ENCODE results near the gene MRPS23. TPM values are rescaled to one million over a fixed set of nuclear protein-coding genes. Genes with fewer than 3 reads are reported as not detected.
"Not testable (repeated sequence)": the region's sequence is repeated elsewhere in the genome, so short reads cannot be mapped to it uniquely, and the experiment has no call there.

Gene MRPS23
- total RNA-seq, 2 donors from 2014 or later: 55.3 to 65.0 TPM

DNA sequence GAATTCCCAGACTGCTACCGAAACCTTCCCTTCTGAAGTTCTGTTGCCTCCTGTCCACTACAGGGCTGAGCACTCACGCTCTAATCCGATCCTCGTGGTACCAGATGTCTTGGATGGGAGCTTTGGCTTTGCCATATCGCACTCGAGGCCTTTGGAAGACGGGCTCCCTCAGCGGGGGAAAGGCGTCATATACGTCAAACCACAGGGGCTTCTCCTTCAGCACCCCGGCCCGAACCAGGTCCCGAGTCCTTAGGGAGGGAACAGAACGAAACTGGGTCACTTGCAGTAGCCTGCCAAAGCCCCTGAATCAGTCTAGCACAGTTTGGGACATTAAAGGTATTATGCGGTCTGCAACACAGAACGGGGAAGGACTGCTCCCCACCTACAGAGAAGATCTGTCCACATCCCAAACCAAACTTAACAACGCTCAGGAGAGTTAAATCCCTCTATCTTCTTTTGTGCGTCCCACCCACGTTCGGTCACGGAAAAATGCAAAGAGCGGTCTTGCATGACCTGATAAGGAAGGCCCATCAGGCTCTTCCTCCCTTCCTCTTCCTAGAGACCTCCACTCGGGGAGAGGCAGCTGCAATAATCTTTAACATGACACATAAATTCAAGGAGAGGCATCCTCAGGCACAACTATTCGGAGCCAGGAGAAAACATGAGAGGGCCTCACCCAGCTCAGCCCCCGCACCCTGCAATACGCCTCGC lies 526 bp downstream of the MRPS23 start:
- no peaks in the 10 kb centered on the region for H3K27me3 Mint-ChIP-seq
- no peak for DNase-seq (ENCODE audit: low spot score)
- peaks cover 28 to 33% of the 10 kb centered on the region in 2 donors for H3K4me1 Mint-ChIP-seq (ENCODE audit: low read depth in 2 of 2)
- peak overlapping the region; percentile 95 to 100 for H3K27ac Mint-ChIP-seq
- peaks cover 14% of the 10 kb centered on the region for H3K36me3 Mint-ChIP-seq
- no peaks in the 10 kb centered on the region for H3K9me3 Mint-ChIP-seq
- no peak for ATAC-seq
- H3K4me3 Mint-ChIP-seq: peak overlapping the region; percentile 97

GRCh38 chr17:57846056-57846945 lies 3.5 kb downstream of the MRPS23 start:
- Mint-ChIP-seq H3K4me1 (ENCODE audit: low read depth in 2 of 2) (peaks cover 27 to 33% of the 10 kb centered on the region in 2 donors), H3K36me3 (peaks cover 14% of the 10 kb centered on the region)
- not testable (repeated sequence) for DNase-seq (ENCODE audit: low spot score); H3K27me3 Mint-ChIP-seq; H3K4me3 Mint-ChIP-seq; H3K27ac Mint-ChIP-seq; H3K9me3 Mint-ChIP-seq; ATAC-seq

GRCh38 chr17:57842280-57842679 lies 7.6 kb downstream of the MRPS23 start:
- Mint-ChIP-seq H3K9me3 (no peaks in the 10 kb centered on the region), H3K27me3 (no peaks in the 10 kb centered on the region), H3K27ac (peak overlapping the region in 1 of 2 donors; percentile 23), H3K4me3 (no peak overlapping the region), H3K4me1 (ENCODE audit: low read depth in 2 of 2) (peaks cover 4 to 7% of the 10 kb centered on the region in 2 donors), H3K36me3 (peaks cover 10% of the 10 kb centered on the region)
- DNase-seq (ENCODE audit: low spot score): no peak
- no peak for ATAC-seq

GRCh38 chr17:57839571-57839923 lies 10.3 kb downstream of the MRPS23 start:
- peaks cover 9% of the 10 kb centered on the region for H3K36me3 Mint-ChIP-seq
- H3K4me3 Mint-ChIP-seq: no peak overlapping the region
- H3K4me1 Mint-ChIP-seq (ENCODE audit: low read depth in 2 of 2): peaks cover 0 to 4% of the 10 kb centered on the region in 2 donors
- no peaks in the 10 kb centered on the region for H3K27me3 Mint-ChIP-seq
- DNase-seq (ENCODE audit: low spot score) (no peak), ATAC-seq (no peak)
- H3K9me3 Mint-ChIP-seq: no peaks in the 10 kb centered on the region
- no peak overlapping the region for H3K27ac Mint-ChIP-seq

GRCh38 chr17:57838857-57839570 lies 10.8 kb downstream of the MRPS23 start:
- Mint-ChIP-seq H3K27me3 (no peaks in the 10 kb centered on the region), H3K4me1 (ENCODE audit: low read depth in 2 of 2) (peaks cover 0 to 8% of the 10 kb centered on the region in 2 donors), H3K9me3 (no peaks in the 10 kb centered on the region), H3K27ac (no peak overlapping the region), H3K36me3 (peaks cover 9% of the 10 kb centered on the region), H3K4me3 (no peak overlapping the region)
- DNase-seq (ENCODE audit: low spot score) (no peak), ATAC-seq (no peak)

- DNase-seq (ENCODE audit: low spot score) (no peak), ATAC-seq (no peak)
- no peaks in the 10 kb centered on the region for H3K9me3 Mint-ChIP-seq
- H3K36me3 Mint-ChIP-seq: peaks cover 9% of the 10 kb centered on the region
- H3K4me3 Mint-ChIP-seq: no peak overlapping the region
- peaks cover 0 to 8% of the 10 kb centered on the region in 2 donors for H3K4me1 Mint-ChIP-seq (ENCODE audit: low read depth in 2 of 2)
- H3K27me3 Mint-ChIP-seq: no peaks in the 10 kb centered on the region
- H3K27ac Mint-ChIP-seq: no peak overlapping the region
Measured at GRCh38 chr17:57838453-57838852, 11.4 kb downstream of the MRPS23 start.

DNA sequence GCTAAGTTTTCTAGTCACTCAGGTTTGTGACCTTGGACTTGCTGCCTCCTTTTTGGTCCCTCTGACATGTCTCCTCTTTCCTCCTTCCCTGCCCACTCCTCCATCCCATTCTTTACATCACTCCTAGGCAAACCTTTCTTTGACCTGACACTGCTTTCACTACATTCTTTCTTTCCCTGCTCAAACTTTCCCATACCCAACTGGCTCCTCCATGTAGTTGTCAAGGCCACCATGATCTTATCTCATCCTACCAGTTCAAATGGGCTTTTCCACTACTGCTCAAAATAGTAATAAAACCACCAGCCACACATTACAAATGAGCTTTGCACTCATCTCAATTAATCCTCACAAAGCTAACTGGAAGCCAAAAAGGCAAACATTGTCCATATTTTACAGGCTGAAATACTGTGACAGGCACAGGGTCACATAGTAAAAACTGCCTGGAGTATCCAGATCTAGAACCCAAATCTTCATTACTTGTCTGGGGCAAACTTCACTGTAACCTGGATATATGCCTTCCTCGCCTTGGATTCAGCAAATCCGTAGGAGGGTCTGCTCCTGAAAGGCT lies 14.4 kb downstream of the MRPS23 start:
- DNase-seq (ENCODE audit: low spot score): no peak
- Mint-ChIP-seq H3K27me3 (no peaks in the 10 kb centered on the region), H3K4me3 (no peak overlapping the region), H3K4me1 (ENCODE audit: low read depth in 2 of 2) (peaks cover 0 to 4% of the 10 kb centered on the region in 2 donors), H3K27ac (peak overlapping the region in 1 of 2 donors; percentile 1), H3K9me3 (no peaks in the 10 kb centered on the region), H3K36me3 (peaks cover 5% of the 10 kb centered on the region)
- no peak for ATAC-seq

DNA sequence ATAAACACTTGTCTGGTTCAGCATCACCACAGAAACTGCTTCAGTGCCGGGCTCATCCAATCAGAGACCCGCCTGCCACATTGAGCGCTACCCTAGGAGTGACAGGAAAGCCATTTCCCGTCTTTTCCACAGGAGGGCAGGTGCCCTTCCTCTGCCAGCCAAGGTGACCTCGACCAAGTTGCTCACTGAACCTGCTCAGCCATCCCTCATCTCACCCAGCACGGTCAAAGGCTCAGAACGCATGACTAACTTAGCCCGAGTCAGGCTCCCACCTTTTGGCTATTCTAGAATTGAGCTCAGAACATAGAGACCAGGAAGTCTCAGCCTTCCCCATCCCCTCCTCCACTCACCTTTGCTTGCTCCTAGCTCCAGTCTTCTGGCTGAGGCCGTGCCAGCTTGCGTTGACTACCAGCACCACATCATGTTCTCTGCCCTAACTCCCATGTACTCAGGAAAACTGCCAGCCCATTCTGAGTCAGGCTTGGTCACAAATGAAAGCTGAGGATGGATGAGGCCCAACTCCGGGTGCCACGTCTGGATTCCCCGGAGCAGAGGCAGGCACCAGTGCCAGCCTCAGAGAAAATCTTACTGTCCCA lies 15.6 kb downstream of the MRPS23 start:
- Mint-ChIP-seq H3K4me1 (ENCODE audit: low read depth in 2 of 2) (peaks cover 0 to 4% of the 10 kb centered on the region in 2 donors), H3K36me3 (peaks cover 5% of the 10 kb centered on the region), H3K9me3 (no peaks in the 10 kb centered on the region), H3K27ac (no peak overlapping the region), H3K27me3 (no peaks in the 10 kb centered on the region), H3K4me3 (no peak overlapping the region)
- no peak for DNase-seq (ENCODE audit: low spot score)
- no peak for ATAC-seq

- no peaks in the 10 kb centered on the region for H3K9me3 Mint-ChIP-seq
- ATAC-seq: peak; percentile 71 to 73
- peak; percentile 77 for DNase-seq (ENCODE audit: low spot score)
- H3K36me3 Mint-ChIP-seq: peaks cover 5% of the 10 kb centered on the region
- H3K27ac Mint-ChIP-seq: no peak overlapping the region
- no peak overlapping the region for H3K4me3 Mint-ChIP-seq
- no peaks in the 10 kb centered on the region for H3K27me3 Mint-ChIP-seq
- H3K4me1 Mint-ChIP-seq (ENCODE audit: low read depth in 2 of 2): peaks cover 0 to 4% of the 10 kb centered on the region in 2 donors
Measured at GRCh38 chr17:57833179-57833939, 16.5 kb downstream of the MRPS23 start.

DNA sequence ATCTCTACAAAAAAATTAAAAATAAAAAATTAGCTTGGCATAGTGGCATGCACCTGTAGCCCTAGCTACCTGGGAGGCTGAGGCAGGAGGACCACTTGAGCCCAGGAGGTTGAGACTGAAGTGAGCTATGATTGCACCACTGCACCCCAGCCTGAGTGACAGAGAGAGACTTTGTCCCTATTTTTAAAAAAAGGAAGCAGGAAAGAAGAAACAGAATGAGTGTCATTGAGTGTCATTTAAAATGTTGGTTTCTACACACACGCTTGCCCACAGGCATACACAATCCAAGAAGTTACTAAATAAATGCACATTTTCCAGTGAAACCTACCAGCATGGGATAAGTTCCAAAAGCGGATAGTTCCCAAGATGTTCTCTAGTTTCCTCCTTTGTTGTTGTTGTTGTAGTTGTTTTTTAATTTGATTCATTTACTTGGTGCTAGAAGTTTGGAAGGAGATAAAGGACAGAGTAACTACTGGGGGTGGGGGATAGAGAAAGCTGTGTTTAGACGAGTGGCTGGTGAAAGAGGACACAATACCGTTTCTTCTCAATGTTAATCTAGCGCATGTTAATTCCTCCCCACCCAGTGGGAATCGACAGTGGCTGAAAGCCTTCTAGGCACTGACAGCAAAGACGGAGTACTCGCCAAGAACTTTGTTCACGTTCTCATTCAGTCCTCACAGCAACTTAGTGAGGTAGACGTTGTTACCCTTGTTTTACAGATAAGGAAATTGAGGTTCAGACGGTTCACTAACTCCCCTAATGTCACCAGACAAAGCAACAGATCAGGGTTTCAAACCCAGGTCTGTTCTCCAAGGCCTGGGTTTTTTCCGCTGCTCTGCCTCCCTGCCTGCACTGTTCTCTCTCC lies 17.3 kb downstream of the MRPS23 start:
- H3K27me3 Mint-ChIP-seq: no peaks in the 10 kb centered on the region
- peaks cover 0 to 4% of the 10 kb centered on the region in 2 donors for H3K4me1 Mint-ChIP-seq (ENCODE audit: low read depth in 2 of 2)
- H3K36me3 Mint-ChIP-seq: peaks cover 5% of the 10 kb centered on the region
- H3K4me3 Mint-ChIP-seq: no peak overlapping the region
- H3K9me3 Mint-ChIP-seq: no peaks in the 10 kb centered on the region
- ATAC-seq: no peak
- DNase-seq (ENCODE audit: low spot score): no peak
- no peak overlapping the region for H3K27ac Mint-ChIP-seq

- H3K27ac Mint-ChIP-seq: no peak overlapping the region
- H3K9me3 Mint-ChIP-seq: no peaks in the 10 kb centered on the region
- DNase-seq (ENCODE audit: low spot score) (no peak), ATAC-seq (no peak)
- no peak overlapping the region for H3K4me3 Mint-ChIP-seq
- peaks cover 0 to 4% of the 10 kb centered on the region in 2 donors for H3K4me1 Mint-ChIP-seq (ENCODE audit: low read depth in 2 of 2)
- peaks cover 0 to under 1% of the 10 kb centered on the region in 2 donors for H3K27me3 Mint-ChIP-seq
- no peaks in the 10 kb centered on the region for H3K36me3 Mint-ChIP-seq
Measured at GRCh38 chr17:57830880-57831279, 19.0 kb downstream of the MRPS23 start.

Measured in natural killer cell treated with Interleukin-12 subunit alpha and Interleukin-12 subunit beta and Interleukin-15 and Interleukin-18, amount 100 ng/mL, for 72 hours (primary cell).